Stimulated activated CD4-positive, alpha-beta T cell treated with anti-CD3 and anti-CD28 coated beads, Interleukin-4, amount 100 ng/mL, for 24 hours (primary cell): Measurements from ENCODE around the gene EIF2A.
"Not testable (repeated sequence)": the region's sequence is repeated elsewhere in the genome, so short reads cannot be mapped to it uniquely, and the experiment has no call there.

Source experiments
- DNase-seq: peaks from one replicate; pipeline ENCODE4 v3.0.0-alpha.2; 2020

The EIF2A gene

DNA sequence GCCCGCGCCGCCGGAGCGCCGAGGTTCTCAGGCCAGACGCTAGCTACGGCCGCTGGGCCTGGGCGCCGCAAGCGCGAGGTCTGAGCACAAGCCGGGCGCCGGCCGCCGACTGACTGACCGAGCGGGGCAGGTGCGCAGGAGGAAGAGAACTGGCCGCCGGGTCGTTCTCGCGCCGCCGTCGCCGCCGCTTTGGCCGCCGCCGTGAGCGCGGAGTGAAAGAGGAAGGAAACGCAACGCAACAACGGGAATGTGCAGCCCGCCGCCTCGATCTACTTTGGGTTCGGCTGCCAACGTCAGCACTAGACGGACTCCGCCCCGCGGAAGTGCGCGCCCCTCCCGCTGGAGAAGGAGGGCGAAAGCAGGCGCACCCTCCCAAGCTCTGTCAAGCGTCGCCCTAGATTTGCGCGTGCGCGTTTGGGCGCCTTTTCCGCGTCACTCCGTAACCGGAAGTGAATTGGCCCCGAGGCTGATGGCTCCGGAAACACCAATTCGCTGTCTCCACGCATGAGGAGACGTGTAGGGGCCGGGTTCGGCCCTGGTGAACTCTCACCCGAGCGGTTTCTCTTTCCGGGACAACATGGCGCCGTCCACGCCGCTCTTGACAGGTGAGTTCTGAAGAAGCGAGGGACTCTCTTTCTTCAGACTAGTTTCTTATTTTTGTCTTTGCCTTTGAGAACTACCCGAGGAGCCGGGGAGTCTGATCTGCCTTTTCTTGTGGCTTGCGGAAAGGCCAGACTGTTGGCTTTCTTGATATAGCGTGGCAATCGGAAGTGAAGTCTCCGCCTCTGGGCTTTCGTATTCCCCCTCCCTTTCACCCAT, at the start of gene EIF2A, which contains the start of gene SERP1:
Gene EIF2A (plus strand): TSS at position 562 of the 819 bp plus-strand sequence. CDS start 16 bp downstream, at position 578.
Gene SERP1 (minus strand): TSS at position 271 of the 819 bp plus-strand sequence. CDS start 361 bp downstream, outside the sequence.
- peak; percentile 99 for DNase-seq

DNA sequence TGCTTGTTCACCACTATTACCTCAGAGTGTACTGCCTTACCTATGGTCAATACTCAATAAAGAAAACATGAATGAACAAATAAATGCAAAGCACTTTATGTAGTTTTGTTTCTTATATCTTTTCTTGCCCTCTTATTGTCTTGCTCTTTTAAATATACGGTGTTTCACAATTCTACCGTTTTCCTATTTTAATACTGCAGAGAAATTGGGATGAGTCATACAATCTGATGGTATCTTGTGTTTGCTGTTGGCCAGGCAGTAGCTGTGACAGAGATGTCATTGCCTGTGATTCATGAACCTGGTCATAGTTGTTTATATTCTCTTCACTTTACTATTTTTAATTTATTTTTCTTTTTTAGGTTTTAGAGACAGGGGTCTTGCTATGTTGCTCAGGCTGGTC, 48.6 kb upstream of the EIF2A start:
- no peak for DNase-seq

DNA sequence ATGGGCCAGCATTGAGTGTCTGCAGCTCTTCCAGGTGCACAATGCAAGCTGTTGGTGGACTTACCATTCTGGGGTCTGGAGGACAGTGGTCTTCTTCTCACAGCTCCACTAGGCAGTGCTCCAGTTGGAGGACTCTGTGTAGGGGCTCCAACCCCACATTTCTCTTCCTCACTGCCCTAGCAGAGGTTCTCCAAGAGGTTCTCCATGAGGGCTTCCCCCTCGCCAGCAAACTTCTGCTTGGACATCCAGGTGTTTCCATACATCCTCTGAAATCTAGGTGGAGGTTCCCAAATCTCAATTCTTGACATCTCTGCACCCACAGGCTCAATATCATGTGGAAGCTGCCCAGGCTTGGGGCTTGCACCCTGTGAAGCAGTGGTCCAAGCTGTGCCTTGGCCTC, 45.6 kb upstream of the EIF2A start:
- not testable (repeated sequence) for DNase-seq

DNA sequence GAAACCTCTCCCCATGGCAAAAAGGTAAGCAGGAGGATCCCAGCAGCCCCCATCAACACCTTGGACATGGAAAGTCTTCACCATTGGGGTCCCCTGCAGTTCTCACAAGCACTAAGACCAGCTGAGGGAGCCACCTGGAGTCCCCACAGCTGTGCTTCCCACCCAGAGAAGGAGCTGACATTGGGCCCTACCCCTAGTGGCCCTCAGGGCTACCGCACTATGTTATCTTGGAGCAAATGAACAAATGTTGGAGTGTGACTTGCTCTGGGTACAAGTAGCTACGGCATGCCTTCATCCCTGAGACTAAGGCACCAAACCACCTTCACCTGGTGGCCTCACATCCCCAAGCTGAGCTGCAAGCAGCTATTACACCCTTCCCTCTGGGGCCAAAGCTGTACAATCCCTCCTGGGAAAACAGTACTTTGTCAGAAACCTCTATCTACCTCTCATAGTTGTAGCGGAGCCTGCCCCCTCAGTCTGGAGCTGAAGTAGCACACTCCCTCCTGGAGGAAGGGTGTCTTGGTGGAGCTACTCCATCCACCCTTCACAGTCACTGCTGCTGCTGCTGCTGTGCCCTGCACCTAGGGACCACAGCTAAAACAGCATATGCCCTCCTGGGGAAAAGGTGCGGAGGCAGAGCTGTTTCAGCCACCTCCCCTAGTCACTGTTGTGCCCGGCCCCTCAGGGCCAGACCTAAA, 43.0 kb upstream of the EIF2A start:
- no peak for DNase-seq

DNA sequence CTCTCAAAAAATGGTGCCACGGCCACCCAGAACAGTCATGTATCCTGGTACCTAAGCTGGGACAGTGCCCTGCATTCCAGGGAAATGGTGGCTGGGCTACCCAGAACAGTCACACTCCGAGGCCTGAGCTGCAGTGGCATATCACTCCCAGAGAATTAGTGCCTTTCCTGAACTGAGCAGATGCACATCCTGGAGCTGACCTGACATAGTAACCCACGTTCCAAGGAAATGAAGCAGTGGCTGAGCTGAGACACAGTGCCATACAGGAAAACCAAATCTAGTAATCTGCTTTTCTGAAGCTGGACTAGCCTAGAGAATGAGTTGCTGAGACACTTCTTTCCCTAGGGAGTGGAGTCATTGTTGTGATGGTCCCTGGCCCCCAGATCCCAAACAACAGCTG, 42.1 kb upstream of the EIF2A start:
- no peak for DNase-seq

DNA sequence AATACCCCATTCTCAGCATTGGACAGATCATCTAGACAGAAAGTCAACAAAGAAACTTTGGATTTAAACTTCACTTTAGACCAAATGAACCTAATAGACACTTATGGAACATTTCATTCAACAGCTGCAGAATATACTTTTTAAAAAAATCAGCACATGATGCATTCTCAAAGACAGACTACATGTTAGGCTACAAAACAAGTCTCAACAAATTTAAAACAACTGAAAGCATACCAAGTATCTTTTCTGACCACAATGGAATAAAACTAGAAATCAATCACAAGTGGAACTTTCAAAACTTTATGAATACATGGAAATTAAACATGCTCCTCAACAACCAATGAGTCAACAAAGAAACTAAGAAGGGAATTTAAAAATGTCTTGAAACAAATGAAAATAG, 38.2 kb upstream of the EIF2A start:
- no peak for DNase-seq

DNA sequence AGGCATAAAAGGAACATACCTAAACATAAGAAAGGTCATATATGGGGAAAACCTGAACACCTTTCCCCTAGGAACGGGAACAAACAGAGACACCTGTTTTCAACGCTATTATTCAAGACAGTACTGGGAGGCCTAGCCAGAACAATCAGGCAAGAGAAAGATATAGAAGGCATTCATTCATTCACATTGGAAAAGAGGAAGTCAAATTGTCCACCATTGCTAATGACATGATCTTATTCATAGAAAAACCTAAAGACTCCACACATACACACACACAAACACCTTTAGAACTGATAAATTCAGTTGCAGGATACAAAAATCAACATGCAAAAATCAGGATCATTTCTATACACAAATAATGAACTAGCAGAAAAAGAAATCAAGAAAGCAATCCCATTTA, 36.8 kb upstream of the EIF2A start:
- no peak for DNase-seq

DNA sequence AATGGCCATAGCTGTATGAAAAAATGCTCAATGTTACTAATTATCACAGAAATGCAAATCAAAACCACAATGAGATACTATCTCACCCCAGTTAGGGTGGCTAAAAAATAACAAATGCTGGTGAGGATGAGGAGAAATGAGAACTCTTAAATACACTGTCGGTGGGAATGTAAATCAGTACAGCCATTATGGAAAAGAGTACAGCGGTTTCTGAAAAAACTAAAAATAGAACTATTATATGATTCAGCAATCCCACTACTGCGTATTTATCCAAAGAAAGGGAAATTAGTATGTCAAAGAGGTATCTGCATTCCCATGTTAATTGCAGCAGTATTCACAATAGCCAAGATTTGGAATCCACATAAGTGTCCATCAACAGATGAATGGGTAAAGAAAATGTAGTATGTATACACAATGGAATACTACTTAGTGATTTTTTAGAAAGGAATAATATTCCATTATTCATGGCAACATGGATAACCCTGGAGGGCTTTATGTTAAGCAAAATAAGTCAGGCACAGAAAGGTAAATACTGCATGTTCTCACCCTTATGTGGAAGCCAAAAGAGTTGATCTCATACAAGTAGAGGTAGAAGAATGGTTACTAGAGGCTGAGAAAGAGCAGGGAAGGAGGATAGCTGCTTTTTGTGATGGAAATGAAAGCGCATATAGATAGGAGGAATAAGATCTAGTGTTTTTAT, 35.3 kb upstream of the EIF2A start:
- no peak for DNase-seq

DNA sequence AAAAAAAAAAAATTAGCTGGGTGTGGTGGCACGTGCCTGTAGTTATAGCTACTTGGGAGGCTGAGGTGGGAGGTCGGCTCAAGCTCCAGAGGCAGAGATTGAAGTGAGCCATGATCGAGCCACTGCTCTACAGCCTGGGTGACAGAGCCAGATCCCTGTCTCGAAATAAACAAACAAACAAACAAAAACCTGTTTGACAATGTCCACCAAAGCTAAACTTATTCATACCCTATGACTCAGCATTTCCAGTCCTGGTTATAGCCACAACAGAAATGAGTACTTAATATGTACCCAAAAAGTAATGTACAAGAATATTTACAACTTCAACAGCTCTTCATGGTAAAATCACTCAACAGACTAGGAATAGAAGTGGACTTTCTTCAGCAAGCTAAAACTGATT, 31.4 kb upstream of the EIF2A start:
- DNase-seq = no peak

DNA sequence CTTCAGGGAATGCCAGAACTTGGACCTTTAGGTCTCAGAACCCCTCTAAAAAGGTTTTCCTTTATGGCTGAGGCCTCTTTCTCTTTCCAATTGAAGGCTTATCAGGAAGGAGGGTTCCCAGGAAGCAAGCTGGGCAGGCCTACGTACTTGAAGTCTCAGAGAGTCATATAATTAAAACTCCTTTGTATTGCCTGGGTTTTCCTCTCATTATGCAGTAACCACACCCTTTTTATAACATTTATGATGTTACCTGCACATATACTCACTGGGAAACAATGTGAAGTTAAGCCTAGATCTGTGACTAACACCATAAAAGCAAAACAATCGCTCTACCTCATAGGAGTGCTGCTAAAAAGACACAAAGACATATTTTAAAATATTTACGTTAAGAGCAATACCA, 27.6 kb upstream of the EIF2A start:
- no peak for DNase-seq

DNA sequence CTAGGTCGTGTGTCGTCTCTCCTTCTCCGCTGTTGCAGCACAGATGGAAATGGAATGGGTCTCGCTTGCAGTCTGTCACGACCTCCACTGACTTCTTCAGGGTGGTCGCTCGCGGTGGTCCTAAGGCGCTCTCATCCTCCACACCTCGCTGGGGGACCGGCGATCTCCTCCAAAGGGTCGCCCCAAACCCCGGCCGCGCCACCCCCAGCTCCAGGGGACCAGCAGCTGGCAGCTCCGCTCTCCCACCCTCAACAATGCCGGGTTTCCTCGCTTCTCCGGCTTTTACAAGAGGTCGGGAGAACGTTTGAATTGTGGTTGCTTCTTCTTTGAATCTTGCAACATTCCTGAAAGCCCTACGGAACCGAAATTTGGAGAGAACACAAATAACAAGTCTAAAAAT, 26.2 kb upstream of the EIF2A start:
- no peak for DNase-seq

DNA sequence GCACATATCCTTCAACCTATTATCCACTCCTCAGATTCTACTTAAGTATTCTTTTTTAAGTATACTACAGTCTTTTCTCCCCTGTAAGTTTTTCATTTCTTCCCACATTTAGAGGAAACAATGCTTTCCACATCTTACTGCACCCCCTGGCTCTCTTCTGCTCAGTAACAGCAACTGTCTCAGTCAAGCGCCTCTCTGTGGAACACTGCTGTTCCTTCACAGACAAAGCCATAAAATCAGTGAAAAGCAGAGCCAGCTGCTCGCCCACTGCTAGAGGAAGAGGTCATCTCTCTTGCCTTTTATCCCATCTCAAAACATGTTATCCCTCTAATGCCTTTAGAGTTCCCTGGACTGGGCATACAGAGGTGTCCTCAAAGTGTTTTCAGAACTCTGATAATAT, 25.1 kb upstream of the EIF2A start:
- no peak for DNase-seq

DNA sequence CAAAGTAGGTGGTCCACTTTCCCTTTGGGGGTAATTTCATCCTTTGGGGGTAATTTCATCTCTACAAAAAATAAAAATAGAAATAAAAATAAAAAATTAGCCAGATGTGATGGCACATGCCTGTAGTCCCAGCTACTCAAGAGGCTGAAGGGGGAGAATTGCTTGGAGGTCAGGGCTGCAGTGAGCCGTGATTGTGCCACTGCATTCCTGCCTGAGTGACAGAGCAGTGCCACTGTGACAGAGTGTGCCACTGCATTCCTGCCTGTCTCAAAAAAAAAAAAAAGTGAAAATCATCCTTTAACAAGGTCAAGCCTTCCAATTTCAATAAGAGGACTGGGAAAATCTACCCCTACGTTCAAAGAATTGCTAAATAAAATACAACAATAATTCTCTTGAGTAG, 23.0 kb upstream of the EIF2A start:
- DNase-seq = no peak

DNA sequence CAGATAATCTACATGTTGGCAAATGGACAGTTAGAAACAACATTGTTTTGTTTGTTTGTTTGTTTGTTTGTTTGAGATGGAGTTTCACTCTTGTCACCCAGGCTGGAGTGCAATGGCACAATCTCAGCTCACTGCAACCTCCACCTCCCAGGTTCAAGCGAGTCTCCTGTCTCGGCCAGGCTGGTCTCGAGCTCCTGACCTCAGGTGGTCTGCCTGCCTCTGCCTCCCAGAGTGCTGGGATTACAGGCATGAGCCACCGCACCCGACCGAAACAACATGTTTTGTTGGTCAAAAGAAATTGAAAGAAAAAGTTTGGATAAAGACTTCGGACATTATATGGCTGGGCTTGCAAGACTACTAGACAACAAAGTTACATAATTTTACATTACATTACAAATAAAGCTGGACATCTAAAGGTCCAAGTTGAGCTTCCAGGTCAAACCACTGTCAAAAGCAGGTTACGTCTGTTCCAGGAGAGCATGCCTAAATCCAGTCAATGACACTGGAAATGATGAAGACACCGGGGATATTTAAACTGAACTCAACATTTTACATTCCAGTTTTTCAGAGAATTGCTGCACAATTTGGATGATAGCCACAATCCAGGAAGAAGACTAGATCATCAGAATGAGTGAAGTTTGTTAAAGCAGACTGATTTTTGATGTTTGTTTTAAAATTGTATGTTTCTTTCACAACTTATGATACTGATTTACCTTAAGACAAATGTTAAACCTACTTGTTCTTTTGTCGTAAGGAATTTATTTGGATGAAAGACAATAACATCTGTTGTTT, 18.9 kb upstream of the EIF2A start:
- no peak for DNase-seq

DNA sequence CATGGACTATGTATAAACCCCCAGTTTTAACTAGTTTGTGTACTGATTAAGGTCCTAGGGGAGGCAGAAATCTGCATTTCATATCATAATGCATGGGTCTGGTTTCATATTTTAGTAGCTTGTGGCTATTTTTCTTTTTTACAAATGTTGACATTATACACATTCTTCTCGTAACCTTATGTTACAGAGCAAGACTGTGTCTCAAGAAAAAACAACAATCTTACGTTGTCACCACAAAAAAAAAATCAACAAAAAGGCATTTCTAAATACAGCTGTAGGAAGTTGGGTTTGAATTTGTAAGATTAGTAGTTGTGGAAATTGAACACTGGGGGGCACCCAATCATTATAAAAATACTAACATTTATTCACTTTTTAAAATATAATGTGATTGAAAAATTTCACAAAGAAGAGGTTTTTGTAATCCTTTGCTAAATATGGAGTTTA, 18.2 kb upstream of the EIF2A start:
- DNase-seq = no peak

DNA sequence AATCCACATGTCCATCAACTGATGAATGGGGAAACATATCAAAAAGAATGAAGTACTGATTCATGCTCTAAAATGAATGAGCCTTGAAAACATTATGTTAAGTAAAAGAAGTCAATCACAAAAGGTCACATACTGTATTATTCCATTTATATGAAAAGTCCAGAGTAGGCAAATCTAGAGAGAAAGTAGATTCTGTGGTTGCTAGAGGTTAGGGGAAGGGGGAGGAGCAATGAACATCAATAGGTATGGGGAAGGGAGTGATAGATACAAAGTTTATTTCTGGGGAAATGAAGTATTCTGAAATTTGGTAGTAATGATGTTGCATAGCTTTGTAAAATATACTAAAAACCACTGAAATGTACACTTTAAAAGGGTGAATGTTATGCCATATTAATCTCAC, 14.8 kb upstream of the EIF2A start:
- no peak for DNase-seq

DNA sequence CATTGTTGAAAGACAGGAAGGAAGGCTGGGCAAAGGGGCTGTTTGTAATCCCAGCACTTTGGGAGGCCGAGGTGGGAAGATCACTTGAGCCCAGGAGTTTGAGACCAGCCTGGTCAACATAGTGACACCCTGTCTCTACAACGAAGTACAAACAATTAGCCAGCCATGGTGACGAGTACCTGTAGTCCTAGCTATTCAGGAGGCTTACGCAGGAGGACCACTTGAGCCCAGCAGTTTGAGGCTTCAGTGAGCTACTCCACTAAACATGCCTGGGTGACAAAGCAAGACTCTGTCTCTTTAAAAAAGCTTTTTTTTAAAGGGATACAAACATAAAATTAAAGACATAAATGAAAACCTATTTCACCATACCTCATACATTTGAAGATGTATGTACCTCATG, 11.4 kb upstream of the EIF2A start:
- no peak for DNase-seq

DNA sequence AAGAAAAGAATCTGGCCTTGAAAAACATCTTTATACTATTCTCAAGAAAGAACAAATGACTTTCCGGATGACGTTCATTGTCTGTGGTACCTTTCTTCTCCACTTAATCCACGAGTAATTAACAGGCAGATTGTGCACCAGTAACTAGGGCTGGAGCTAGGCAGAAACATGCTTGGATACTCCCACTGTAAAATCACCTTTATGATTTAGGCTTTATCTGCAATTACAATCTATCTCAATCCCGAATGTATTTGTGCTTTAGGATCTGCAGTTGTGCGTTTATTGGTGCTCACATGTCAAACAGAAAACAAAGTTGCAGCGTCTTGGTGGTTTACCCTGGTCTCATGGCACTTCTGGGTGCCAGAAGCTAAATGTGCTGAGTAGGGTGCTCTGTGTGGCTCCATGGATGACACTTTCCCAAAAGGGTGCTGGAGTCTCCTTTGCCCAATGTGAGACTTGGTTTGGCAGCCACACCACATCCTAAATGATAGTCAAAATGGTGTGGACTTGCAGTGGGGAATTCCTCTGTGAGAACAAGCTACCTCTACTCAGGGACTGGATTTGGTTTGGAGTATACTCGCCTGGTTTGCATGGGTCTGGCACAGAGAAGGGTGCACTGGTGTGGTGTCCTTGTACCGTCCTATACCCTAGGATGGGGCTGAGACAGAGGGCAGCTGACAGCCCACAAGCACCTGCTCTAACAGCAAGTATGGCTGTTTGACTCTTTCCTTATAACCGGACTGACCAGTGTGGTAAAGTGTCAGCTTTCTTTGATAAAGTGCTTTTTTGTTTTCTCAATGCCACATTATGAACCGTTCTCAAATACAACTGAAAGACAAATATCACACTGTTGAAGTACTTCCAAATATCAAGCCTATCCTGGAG, 8.0 kb upstream of the EIF2A start:
- DNase-seq = no peak

DNA sequence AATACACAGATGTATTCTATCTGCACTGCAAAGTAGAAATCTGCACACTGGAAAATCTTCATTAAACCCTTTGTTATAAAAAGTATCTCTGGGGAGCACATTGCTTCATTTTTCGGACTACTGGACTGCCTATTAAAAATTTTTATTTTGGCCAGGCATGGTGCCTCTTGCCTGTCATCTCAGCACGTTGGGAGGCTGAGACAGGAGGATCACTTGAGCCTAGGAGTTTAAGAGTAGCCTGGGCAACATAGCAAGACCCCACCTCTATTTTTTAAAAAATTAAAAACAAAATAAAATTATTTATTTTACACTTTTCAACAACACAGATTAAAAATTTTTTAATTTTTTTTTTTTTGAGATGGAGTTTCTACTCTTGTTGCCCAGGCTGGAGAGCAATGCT, 6.3 kb upstream of the EIF2A start:
- DNase-seq = no peak

DNA sequence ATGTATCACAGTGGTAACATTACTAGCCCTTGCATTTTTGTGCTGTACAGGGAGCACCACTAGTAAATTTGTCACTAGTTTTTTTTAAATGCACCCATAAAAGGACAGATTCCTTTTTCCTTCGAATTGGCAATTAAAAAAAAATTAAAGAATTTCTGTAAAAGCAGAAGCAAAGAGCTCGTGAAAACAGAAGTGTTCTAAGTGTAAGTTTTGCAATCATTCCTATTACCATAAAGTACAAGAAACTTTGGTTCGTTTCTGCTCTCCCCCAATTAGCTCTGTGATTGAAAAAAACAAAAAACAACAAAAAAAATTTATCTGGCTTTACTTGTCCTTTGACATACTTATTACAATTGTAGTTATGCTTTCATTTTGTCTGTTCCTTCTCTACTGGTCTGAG, 5.6 kb upstream of the EIF2A start:
- no peak for DNase-seq

DNA sequence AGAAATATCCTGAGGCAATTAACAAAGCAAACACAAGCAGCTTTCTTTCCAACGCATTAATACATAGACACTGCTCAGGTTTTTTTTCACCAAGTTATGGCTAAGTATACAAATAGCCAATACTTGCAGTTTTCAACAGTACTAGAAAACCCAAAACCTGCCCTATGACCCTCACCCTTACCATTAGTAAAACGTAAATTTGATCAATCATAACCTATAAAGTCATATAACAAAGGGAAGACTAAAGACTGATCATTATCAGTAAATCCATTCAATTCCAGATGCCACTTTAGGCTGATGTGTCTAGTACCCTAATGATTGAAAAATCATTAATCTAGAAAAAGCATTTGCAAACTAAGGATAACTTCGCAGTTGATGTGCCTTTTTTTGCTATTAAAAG, 3.5 kb upstream of the EIF2A start:
- DNase-seq = no peak

DNA sequence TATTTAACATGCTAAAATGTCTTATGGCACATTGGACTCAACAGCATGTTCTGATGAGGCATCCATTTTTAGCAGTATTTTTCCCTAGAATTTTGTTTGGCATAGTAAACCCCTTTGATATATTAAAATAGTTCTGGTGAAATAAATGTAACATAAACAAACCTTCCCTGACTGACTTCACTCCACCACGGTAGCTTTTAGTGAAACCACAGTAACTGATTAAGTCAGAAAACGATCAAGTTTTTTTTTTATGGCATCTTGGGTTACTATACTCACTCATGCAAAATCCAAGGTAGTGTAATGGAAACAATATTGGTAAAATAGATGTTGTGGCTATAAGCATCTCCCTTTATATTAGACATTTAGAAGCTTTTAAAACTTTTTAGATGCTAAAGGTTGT, 3.1 kb upstream of the EIF2A start:
- DNase-seq = no peak
